ENCODE results near the gene MLLT11.

The MLLT11 gene

GRCh38 chr1:151055581-151055980, 4.6 kb upstream of the MLLT11 start:
- in situ Hi-C loops (cut with HindIII; ENCODE audit: low sequenced_read_pairs), result no loop called here

DNA sequence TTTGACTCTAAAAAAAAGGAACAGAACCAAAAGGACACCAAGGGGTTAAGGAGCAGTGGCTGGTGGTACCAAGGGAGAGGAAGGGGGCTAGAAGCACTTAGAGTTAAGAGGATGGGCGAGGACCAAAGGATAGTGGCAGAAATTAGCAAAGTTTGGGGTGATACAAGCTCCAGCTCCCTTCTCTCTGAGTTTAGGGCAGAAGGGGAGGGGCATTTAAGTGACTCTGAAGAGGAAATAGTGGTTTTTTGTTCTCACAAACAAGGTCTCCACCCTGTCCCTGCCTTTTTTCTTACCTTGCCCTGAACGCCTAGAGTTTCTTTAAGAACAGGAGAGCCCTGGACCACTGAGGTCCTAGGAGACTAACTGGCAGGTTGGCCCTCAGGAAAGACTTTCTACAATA, 4.0 kb upstream of the MLLT11 start:
- in situ Hi-C loops (cut with HindIII; ENCODE audit: low sequenced_read_pairs), result no loop called here

- in situ Hi-C loops (cut with HindIII; ENCODE audit: low sequenced_read_pairs), result no loop called here
Measured at GRCh38 chr1:151058692-151059091, 1.5 kb upstream of the MLLT11 start.

DNA sequence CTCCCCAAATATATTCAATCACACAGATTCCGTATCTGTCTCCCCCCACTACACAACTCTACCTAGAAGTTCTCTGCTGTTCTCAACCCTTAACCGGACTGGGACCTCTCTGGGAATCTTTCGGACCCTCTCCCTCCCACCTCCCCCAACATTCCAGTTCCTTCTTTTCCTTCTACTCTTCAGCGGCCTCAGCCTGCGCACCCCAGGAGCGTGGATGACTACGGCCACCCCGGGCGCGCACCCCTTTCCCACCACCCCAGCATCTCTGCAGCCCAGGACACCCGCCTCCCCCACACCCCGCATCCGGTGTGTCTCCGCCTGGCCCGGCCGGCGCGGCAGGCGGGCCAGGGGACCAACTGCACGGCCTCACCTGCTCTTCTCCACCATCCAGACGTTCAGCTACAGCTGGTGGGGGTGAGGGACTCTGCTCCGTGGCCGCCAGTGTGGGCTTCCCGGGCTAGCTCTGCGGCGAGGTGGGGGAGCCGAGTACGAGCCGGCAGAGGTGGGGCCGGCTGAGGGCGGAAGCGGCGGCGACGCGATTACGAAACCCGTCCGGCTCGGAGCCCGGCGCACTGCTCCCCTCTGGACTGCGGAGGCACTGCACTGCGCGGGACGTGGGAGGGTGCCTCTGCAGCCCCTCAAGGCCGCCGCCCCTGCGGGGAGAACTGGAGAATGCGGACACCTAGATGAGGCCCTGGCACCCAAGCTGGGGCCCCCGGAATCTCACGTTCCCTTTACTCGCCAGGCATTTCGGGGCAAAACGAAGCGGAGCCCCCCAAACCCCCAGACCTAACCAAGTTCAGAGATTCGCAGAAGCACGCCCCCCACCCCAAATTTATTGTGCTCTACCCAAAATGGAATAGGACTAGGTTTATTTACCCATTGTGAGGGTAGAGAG, 839 bp upstream of the MLLT11 start, which contains the start of gene CDC42SE1:
Gene CDC42SE1, minus strand, starts transcription at position 514 of the 898 bp plus-strand sequence. CDS start 3,892 bp downstream, outside the sequence.
- in situ Hi-C loops (cut with HindIII; ENCODE audit: low sequenced_read_pairs), result no loop called here

GRCh38 chr1:151060657-151061421, 642 bp downstream of the MLLT11 start:
- in situ Hi-C loops (cut with HindIII; ENCODE audit: low sequenced_read_pairs), result no loop called here

DNA sequence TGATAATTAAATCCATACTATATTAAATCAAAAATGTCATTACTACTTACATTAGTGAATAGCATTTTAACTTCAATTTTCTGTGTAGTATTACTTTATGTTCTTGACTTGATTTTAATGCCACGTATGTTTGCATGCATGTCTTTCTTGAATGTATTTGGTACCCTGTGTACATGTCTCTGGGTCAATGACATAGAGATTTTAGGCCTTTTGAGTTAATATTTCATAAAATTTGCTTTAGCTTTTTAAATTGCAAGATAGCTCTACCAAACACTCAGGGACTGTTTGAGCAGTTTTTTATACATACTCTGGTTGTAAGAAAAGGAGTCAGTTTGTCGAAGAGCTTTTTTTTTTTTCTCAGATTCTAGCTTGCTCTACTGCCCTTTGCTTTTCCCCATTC, 1.5 kb downstream of the MLLT11 start:
- in situ Hi-C loops (cut with HindIII; ENCODE audit: low sequenced_read_pairs), result no loop called here

DNA sequence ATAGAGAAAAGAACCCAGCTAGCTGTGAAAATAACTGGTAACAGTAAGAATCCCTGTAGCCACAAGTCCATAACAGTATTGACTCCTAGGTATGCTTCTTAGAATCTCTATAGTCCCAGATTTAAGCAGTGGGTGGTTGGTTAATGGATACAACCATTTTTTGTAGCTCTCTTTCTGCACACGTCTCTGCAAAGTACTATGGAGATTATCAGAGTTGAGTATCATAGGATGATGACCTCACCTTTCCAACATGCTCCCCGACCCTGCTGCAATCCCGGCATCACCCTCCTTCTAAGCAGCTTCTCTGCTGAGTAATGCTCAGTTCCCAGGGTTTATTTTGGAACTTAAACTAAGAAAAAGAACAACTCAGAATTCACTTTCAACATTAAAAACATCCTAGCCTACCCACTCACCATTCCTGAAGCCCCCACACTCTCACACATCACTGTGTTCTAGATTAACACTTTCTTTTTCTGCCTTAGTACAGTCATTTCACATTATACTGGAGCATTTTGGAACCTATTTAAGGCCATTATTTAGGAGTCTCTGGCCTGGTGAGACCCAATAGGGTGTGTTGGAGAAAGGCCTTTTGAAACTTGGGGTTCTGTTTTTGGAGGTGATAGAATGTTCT, 2.7 kb downstream of the MLLT11 start:
- in situ Hi-C loops (cut with HindIII; ENCODE audit: low sequenced_read_pairs), result no loop called here

DNA sequence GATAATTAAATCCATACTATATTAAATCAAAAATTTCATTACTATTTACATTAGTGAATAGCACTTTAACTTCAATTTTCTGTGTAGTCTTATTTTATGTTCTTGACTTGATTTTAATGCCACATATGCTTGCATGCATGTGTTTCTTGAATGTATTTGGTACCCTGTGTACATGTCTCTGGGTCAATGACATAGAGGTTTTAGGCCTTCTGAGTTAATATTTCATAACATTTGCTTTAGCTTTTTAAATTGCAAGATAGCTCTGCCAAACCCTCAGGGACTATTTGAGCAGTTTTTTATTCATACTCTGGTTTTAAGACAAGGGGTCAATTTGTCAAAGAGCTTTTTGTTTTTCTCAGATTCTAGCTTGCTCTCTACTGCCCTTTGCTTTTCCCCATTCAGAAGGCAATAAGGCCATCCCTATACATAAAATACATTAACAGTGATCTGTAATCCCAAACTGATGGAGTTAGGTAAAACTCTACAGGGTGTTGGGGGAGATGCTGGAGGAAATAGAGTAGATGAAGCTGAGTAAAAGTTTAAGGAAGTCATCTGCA, 5.0 kb downstream of the MLLT11 start:
- in situ Hi-C loops (cut with HindIII; ENCODE audit: low sequenced_read_pairs), result no loop called here

DNA sequence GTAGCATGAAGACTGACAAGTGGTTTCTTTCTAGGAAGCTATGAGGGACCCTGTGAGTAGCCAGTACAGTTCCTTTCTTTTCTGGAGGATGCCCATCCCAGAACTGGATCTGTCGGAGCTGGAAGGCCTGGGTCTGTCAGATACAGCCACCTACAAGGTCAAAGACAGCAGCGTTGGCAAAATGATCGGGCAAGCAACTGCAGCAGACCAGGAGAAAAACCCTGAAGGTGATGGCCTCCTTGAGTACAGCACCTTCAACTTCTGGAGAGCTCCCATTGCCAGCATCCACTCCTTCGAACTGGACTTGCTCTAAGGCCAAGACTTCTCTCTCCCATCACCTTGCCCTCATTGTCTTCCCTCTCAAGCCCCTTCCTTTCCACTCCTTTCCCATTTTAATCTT, 7.0 kb downstream of the MLLT11 start:
- in situ Hi-C loops (cut with HindIII; ENCODE audit: low sequenced_read_pairs), result no loop called here

GRCh38 chr1:151069103-151069486, 8.9 kb downstream of the MLLT11 start:
- in situ Hi-C loops (cut with HindIII; ENCODE audit: low sequenced_read_pairs), result no loop called here

DNA sequence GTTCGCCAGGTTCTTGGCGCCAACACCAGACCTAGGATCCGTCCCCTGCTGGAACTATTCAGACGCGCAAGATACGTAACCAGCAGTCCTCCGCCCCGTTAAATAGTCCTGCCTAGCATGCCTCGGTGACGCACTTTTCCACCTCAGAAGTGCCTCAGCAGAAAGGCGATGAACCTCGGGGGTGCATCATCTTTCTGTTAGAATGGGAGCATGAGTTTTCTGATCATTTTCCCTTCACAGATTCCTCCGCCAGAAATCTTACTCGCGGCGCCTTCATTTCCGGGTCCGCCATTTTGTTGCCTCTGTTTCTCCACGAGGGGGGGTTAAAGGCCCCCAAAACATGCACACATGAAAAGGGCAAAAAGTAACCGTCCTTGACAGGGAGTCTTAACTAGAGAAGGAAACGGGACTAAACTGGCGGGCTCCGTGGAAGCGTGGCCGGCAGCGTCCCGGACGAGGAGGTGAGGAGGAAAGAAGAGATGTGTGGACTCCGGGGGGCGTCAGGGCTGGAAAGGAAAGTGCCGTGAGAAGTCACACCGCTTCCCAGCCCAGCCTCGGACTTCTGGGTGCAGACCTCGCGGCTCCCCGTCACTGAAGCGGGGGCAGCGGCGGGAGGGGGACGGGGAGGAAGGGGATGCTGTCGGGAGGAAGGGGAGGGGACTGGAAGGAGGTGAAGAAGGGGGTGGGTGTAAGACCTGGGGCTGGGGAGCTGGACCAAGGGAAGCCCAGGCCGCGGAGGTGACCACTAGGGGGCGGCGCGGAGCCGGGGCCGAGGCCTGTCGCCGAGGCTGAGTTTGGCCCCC, 10.5 kb downstream of the MLLT11 start, which contains the start of gene GABPB2:
Gene GABPB2, plus strand, starts transcription at position 288 of the 803 bp plus-strand sequence. CDS start 17,429 bp downstream, outside the sequence.
- in situ Hi-C loops (cut with HindIII; ENCODE audit: low sequenced_read_pairs), result no loop called here

DNA sequence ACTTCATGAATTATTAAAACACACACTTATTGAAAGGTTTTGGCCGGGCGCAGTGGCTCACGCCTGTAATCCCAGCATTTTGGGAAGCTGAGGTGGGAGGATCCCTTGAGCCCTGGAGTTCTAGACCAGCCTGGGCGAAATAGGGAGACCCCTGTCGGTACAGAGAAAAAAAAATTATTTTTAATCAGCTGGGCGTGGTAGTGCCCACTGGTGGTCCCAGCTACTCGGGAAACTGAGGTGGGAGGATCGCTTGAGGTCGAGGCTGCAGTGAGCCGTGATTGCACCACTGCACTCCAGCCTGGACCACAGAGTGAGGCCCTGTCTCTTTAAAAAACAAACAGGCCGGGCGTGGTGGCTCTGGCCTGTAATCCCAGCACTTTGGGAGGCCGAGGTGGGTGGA, 12.0 kb downstream of the MLLT11 start:
- in situ Hi-C loops (cut with HindIII; ENCODE audit: low sequenced_read_pairs), result no loop called here

- in situ Hi-C loops (cut with HindIII; ENCODE audit: low sequenced_read_pairs), result no loop called here
Measured at GRCh38 chr1:151085953-151086559, 25.9 kb downstream of the MLLT11 start.

GRCh38 chr1:151097426-151097825, 37.2 kb downstream of the MLLT11 start:
- in situ Hi-C loops (cut with HindIII; ENCODE audit: low sequenced_read_pairs), result loop anchor here (10.0 kb wide), 1 partner anchor 57 kb away; the partner anchor contains the start of gene TNFAIP8L2

- in situ Hi-C loops (cut with HindIII; ENCODE audit: low sequenced_read_pairs), result loop anchor here (10.0 kb wide), 1 partner anchor 57 kb away; the partner anchor contains the start of gene TNFAIP8L2
Measured at GRCh38 chr1:151098126-151098525, 37.9 kb downstream of the MLLT11 start.

DNA sequence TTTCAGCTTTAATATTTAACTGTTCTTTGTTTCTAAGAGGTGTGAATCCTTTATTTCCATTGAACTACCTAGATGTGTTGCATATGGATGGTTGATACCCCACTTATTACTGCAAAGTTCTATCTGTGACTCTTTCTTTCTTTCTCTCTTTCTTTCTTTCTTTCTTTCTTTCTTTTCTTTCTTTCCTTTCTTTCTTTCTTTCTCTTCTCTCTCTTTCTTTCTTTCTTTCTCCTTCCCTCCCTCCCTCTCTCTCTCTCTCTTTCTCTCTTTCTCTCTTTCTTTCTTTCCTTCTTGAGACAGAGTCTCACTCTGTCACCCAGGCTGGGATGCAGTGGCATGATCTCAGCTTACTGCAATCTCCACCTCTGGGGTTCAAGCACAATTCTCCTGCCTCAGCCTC, 44.4 kb downstream of the MLLT11 start:
- in situ Hi-C loops (cut with HindIII; ENCODE audit: low sequenced_read_pairs), result no loop called here

DNA sequence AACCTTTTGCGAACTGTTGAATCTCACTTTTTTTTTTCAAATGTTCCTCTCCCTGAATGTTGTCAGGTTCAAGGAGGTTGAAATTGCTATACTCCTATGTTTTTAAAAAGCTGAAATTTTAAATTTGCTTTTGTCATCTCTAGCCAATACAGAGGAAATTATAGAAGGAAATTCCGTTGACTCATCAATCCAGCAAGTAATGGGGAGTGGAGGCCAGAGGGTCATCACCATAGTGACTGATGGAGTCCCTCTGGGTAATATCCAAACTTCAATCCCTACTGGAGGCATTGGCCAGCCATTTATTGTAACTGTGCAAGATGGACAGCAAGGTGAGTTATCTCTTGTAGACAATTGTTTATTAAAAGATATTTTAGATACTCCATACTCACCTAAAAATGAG, 46.7 kb downstream of the MLLT11 start:
- in situ Hi-C loops (cut with HindIII; ENCODE audit: low sequenced_read_pairs), result no loop called here

DNA sequence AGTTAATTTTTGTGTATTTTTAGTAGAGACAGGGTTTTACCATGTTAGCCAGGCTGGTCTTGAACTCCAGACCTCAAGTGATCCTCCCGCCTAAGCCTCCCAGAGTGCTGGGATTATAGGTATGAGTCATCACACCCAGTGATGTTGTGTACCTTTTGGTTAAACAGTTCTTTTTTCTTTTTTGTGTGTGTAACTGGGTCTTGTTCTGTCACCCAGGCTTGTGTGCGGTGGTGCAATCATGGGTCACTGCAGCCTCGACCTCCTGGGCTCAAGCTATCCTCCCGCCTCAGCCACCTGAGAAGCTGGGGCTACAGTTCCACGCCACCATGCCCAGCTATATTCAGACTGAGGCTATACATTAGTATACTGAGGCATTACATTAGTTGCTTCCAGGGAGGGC, 48.1 kb downstream of the MLLT11 start:
- in situ Hi-C loops (cut with HindIII; ENCODE audit: low sequenced_read_pairs), result no loop called here

DNA sequence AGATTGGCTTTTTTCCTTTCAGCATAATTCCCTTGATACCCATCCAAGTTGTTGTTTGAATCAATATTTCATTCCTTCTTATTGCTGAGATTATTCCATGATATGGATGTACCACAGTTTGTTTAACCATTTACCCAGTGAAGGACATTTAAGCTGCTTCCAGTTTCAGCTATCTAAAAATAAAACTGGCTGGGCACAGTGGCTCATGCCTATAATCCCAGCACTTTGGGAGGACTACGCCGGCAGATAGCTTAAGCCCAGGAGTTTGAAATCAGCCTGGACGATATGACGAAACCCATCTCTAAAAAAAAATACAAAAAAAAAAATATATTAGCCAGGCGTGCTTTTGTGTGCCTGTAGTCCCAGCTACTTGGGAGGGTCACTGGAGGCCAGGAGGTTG, 53.7 kb downstream of the MLLT11 start:
- in situ Hi-C loops (cut with HindIII; ENCODE audit: low sequenced_read_pairs), result no loop called here
